Erythroblast (primary cell): Measurements from ENCODE around the gene MERTK.

Experiments used
- DNase-seq, 2 experiments: peaks; one replicate each; lab custom pipeline; 2025; lab: John Stamatoyannopoulos, UW
- GATA1 ChIP-seq: IDR thresholded peaks from 2 replicates; pipeline ENCODE4 v1.6.1; 2011; ENCODE audit warnings: low read depth, mild to moderate bottlenecking, control low read depth, low read length, moderate library complexity
- POLR2A ChIP-seq: IDR thresholded peaks from 2 replicates; pipeline ENCODE4 v1.6.1; 2011; ENCODE audit warnings: mild to moderate bottlenecking, low read length

The MERTK gene

DNA sequence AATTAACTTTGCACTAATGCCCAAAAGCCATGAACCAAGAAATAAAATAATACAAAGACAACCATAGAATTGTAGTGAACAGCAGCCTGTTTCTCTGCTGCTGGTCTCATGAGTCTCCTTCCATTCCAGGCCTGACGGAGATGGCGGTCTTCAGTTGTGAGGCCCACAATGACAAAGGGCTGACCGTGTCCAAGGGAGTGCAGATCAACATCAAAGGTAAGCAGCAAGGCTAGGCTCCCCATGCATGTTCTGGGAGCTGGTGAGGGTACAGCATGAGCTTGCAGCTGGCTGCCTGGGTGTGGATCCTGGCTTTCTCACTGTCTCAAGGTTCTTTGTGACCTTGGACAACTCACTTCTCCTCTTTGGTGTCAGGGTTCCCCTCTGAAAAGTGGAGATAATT, 66.7 kb downstream of the MERTK start:
- no peak for TF ChIP-seq POLR2A
- no peak for TF ChIP-seq GATA1

DNA sequence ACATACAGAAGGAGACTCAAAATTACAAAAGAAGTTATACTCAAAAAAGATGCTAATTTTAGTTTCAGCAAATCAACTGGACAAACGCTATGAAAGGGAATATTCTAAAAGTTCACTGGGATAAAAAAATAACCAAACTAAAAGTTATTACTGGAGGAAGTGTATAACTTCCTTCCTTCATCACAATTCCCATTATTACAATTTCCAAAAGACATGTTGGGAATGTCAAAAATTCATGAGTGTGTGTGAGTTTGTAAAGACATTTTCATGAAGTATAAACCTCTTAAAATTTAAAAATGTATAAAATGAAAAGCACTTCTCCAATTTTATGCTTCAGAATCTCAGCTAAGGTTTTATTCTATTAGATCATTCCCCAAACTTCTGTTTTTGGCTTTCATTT, 67.8 kb downstream of the MERTK start:
- DNase-seq, result no peak

More for the DNA sequence above, 66.7 kb downstream of the MERTK start:
- DNase-seq, result no peak

DNA sequence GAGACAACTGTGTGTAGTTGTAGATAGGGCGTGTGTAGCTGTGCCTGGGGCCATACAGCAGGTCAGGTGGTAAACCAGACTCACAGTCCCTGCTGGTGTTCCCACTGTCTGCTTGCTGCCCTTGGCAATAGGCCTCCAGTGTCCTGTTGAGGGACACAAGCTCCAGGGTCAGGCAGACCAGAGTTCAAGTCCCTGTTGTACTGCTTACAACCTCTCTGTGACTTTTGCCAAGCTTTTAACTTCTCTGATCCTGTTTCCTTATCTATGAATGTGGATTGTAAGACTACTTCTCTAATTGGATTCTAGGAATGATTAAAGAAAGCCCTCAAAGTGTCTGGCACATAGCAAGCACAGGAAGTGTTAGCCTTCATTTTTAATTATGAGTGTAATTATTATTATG, 68.6 kb downstream of the MERTK start:
- TF ChIP-seq GATA1 (no peak), POLR2A (no peak)

More for the DNA sequence above, 67.8 kb downstream of the MERTK start:
- TF ChIP-seq GATA1, result no peak
- no peak for TF ChIP-seq POLR2A

DNA sequence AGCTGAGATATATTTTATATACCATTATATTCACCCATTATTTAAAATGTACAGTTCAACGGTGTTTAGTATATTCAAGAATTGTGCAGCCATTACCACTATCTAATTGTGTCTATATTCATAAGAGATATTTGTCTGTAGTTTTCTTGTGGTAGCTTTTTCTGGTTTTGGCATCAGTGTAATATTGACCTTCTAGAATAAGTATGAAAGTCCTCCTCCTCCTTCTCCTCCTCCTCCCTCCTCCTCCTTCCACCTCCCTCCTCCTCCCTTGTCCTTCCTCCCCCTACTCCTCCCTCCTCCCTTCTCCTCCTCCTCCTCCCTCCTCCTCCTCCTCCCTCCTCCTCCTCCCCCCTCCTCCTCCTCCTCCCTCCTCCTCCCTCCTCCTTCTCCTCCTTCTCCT, 72.0 kb downstream of the MERTK start:
- DNase-seq, result no peak
- TF ChIP-seq GATA1 (no peak), POLR2A (no peak)

More for the DNA sequence above, 68.6 kb downstream of the MERTK start:
- DNase-seq, result no peak

DNA sequence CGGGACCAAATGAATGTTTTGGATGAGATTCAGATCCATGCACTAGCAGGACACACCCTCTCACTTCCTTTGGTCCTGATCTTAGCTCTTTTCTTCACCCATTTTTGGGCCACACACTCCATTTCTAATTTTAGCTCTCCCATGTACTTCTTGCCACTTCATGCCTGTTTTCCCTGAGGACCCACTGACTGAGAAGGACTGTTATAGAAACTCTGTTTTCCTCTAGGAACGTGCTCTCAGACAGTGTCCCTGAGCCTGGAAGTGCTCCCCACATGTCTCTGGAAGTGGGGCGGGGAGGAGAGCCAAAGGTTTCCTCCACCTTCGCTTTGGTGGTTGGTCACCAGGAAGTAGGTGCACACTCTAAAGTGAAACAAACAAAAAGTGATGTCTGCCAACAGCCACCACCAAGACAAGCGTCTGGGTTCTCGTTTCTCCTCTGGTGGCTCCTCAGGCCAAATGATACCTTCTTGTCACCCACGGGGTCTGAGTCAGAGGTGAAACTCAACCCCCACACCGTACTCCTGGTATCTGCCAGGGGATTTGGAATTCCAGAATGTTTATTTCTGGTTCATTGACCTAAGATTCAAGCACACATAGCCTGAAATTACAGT, 74.7 kb downstream of the MERTK start:
- TF ChIP-seq POLR2A (no peak), GATA1 (no peak)
- DNase-seq, result no peak

DNA sequence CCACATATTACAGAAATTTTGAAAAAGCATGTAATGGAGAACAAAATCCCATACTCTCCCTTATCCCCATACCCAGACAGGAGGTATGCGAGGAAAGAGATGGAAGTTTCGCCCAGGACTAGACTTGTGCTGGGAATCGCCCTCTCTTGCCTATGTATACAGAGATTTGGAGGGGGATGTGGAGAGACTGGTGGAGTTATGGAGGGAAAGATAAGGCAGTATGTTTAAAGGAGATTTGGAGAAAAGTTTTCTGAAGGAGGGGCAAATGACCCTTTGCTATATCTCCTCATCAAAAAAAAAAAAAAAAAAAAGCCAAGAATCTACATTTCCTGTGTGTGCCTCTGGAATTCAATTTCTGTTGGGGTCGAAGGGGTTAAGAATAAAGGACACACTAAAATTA, 75.3 kb downstream of the MERTK start:
- DNase-seq, result no peak
- TF ChIP-seq POLR2A (no peak), GATA1 (no peak)

DNA sequence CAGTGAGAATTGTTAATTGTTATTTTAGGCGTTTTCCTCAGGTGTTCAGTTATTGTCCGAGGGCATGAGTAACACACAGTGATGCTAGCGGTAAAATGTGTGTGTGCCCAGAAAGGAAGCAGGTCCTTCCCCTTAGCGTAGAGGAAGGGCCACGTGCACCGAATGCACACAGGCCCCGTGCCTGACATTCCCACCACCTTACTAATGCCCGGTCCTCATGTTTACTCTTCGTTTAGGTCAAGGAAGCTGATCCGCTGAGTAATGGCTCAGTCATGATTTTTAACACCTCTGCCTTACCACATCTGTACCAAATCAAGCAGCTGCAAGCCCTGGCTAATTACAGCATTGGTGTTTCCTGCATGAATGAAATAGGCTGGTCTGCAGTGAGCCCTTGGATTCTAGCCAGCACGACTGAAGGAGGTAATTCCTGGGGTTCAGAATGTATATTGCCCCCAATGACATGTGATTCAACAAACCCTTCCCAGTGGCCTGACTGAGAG, 76.7 kb downstream of the MERTK start:
- TF ChIP-seq GATA1 (no peak), POLR2A (no peak)
- no peak for DNase-seq

DNA sequence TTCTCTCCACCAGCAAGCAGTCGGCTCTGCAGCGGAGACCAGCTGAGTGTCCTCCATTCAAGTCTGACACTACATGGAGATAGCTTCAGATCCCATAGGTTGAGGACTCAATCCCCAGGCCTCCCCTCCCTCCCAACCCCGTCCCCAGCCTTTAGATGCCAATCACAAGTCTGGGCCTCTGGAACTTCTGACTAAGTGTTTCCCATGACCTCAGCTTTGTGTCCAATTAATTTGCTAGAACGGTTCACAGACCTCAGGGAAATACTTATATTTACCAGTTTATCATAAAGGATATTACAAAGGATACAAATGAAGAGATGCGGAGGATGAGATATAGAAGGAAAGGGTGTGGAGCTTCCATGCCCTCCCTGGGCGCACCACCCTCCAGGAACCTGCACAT, 77.4 kb downstream of the MERTK start:
- TF ChIP-seq GATA1 (no peak), POLR2A (no peak)
- no peak for DNase-seq

DNA sequence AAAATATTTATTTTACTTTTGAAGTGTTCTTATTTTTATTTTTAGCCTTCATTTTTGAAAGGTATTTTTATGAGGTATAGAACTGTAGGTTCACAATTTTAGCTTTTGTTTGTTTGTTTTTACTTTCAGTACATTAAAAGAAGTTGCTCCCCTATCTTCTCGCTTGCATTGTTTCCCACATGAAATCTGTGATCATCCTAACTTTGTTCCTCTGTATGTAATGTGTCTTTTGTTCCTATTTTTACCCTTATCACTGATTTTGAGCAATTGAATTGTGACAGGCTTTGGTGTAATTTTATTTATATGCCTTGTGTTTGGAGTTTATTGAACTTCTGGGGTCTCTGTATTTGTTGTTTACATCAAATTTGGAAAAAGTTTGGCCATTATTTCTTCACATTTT, 78.8 kb downstream of the MERTK start:
- DNase-seq, result no peak
- TF ChIP-seq POLR2A (no peak), GATA1 (no peak)

DNA sequence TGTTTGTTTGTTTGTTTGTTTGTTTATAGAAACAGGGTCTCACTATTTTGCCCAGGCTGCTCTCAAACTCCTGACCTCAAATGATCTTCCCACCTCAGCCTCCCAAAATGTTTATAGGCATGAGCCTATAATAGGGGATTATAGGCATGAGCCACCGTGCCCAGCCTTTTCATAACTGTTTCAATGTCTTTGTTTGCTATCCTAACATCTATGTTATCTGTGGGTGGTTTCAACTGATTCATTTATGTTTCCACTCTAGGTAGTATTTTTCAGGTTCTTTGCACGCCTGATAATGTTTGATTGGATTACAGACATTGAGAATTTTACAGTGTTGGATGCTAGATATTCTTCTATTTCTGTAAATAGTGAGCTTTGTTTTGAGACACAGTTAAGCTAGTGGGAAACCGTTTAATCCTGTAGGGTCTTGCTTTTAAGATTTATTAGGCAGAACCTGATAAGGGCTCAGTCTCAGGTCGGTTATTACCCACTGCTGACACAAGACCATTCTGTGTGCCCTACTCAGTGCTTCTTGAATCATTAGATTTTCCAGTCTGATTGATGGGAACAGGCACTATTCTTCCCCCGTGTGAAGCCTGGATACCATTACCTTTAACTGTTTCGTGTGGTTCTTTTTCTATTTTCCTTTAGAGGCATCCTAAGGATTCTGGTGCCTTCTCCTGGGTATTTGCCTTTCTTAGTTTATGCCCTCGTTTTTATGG, 80.2 kb downstream of the MERTK start:
- no peak for DNase-seq

DNA sequence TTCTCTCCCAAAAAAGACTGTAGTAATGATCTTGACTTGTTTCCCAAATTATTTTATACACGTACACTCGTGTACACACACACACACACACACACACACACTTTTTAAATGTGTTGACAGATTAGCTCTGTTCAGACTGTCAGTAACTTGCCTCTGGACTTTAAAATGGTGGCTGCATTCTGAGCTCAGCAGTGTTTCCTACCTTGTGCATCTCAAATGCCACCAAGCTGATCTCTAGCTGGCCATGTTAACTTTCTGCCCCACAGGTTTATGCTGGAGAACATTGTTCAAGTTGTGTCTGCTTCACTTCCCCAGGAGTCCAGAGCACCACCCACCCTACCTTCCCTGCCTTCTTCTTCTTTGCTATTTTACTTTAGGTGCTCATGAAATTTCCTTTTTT, 83.3 kb downstream of the MERTK start:
- TF ChIP-seq GATA1, result no peak
- TF ChIP-seq POLR2A, result no peak
- DNase-seq, result no peak

More for the DNA sequence above, 80.2 kb downstream of the MERTK start:
- TF ChIP-seq GATA1, result no peak
- no peak for TF ChIP-seq POLR2A

DNA sequence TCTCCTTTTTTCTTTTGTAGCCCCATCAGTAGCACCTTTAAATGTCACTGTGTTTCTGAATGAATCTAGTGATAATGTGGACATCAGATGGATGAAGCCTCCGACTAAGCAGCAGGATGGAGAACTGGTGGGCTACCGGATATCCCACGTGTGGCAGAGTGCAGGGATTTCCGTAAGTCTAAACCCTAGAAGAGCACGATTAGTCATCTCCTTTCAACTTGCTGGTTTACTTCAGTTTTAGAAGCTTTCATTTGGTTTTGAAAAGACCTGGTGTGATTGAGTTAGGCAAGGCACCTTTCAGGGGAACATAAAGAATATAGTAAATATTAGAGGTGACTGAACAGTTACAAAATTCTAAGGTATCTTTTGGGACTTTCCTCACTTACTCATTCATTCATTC, 84.4 kb downstream of the MERTK start:
- no peak for TF ChIP-seq POLR2A
- no peak for TF ChIP-seq GATA1
- no peak for DNase-seq

DNA sequence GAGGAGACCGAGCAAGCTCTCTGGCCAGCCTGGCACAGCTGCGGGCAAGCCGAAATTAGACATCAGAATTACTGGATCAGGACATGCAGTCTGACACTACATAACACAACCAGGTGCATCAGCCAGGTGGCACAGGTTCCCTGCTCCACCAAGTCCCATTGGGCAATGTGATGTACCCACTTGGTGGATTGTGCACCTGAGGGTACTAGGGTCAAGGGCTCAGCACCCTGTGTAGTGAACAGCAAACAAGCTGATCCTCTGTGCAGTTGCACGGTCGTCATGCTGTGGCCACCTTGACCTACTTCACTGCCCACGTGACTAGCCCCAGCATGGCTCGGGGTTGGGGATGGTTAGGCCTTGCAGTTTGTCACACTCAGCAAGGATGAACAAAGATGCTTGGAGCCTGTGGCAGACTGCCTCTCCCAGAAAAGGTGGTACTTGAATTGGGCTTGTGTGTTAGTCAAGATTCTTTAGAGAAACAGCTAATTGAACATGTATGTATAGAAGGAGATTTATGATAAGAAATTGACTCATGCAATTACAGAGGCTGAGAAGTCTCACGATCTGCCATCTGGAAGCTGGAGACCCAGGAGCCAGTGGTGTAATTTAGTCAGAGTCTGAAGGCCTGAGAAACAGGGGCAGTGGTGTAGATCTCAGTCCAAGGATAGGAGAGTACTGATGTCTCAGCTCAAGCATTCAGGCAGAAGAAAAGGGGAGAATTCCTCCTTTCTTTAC, 85.2 kb downstream of the MERTK start:
- TF ChIP-seq POLR2A, result no peak
- no peak for TF ChIP-seq GATA1
- DNase-seq, result no peak

DNA sequence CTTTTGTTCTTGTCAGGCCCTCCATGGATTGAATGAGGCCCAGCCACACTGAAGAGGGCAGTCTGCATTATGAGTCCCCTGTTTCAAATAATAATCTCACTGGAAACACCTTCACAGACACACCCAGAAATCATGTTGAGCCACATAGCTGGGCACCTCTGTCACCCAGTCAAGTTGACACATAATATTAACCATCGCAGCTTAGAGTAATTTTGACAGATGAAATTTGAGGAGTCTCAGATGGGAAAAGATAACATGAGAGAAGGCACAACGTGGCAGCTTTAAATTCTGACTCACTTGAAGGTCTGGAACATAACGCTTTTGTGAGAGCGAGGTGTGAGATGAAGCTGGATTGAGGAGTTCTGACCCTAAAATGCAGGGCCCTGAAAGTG, 85.8 kb downstream of the MERTK start:
- no peak for DNase-seq
- no peak for TF ChIP-seq POLR2A
- TF ChIP-seq GATA1, result no peak
